GM12874 (cell line): Measurements from ENCODE around the gene SRSF2.

Experiments
- CTCF ChIP-seq: IDR thresholded peaks from 2 replicates; pipeline ENCODE4 v1.5.1; 2011; ENCODE audit warnings: low read depth, mild to moderate bottlenecking, control low read depth, low read length, moderate library complexity; ENCODE audit not compliant: insufficient read depth

The SRSF2 gene

GRCh38 chr17:76720211-76720610, 16.9 kb downstream of the SRSF2 start:
- TF ChIP-seq CTCF, result no peak

- TF ChIP-seq CTCF, result no peak
Observed at GRCh38 chr17:76718516-76718915, 18.6 kb downstream of the SRSF2 start.

- no peak for TF ChIP-seq CTCF
Observed at GRCh38 chr17:76716839-76717215, 20.3 kb downstream of the SRSF2 start.

- no peak for TF ChIP-seq CTCF
Observed at GRCh38 chr17:76716146-76716838, 20.8 kb downstream of the SRSF2 start.

GRCh38 chr17:76715496-76715830, 21.7 kb downstream of the SRSF2 start:
- TF ChIP-seq CTCF, result no peak

- peak; percentile 66 for TF ChIP-seq CTCF
Observed at GRCh38 chr17:76714822-76715495, 22.2 kb downstream of the SRSF2 start.

- TF ChIP-seq CTCF, result no peak
Observed at GRCh38 chr17:76714336-76714735, 22.8 kb downstream of the SRSF2 start.
